H1 (cell line): ENCODE data around the gene KRTAP29-1. TPM values are rescaled to one million over a fixed set of nuclear protein-coding genes. Genes with fewer than 3 reads are reported as not detected.

Source experiments
- CTCF ChIA-PET: fragments of 300-600 bp; sonication (Branson Sonifier 250); formaldehyde crosslinking; loops from one replicate; lab custom pipeline; 2021; ENCODE audit not compliant: partially characterized antibody; lab: Charles Lee
- POLR2A ChIA-PET: fragments of 300-600 bp; sonication (Branson Sonifier 250); formaldehyde crosslinking; loops from one replicate; lab custom pipeline; 2021; ENCODE audit warnings: inconsistent platforms; ENCODE audit not compliant: partially characterized antibody; lab: Charles Lee
- DNase-seq, 2 experiments: peaks; one replicate each; pipeline versions ENCODE4 v3.0.0 to v3.0.0-alpha.2; 2010 to 2022; ENCODE audit warnings: low spot score in 2 of 2, low read depth in 1 of 2, mixed read lengths in 1 of 2
- FAIRE-seq: peaks from 2 replicates; lab custom pipeline; 2011; peaks lifted over from hg19 to GRCh38; lab: Jason Lieb, UNC
- H2AFZ ChIP-seq: 2 replicates; pipeline ENCODE4 v1.8.1; 2012; ENCODE audit warnings: low read length, inconsistent platforms
- H2AK5ac ChIP-seq: 2 replicates; pipeline ENCODE4 v1.6.1; 2013; ENCODE audit warnings: low read depth, low read length
- H2BK120ac ChIP-seq: replicated peaks from 2 replicates; pipeline ENCODE3; 2013; ENCODE audit warnings: low read depth, low read length, inconsistent platforms
- H2BK12ac ChIP-seq: 2 replicates; pipeline ENCODE4 v1.6.1; 2013; ENCODE audit warnings: low read depth, low read length
- H2BK15ac ChIP-seq: 2 replicates; pipeline ENCODE4 v1.6.1; 2013; ENCODE audit warnings: low read length
- H2BK20ac ChIP-seq: 2 replicates; pipeline ENCODE4 v1.6.1; 2013; ENCODE audit warnings: low read length
- H2BK5ac ChIP-seq: 2 replicates; pipeline ENCODE4 v1.6.1; 2013; ENCODE audit warnings: low read depth, low read length
- H3K14ac ChIP-seq: 2 replicates; pipeline ENCODE4 v1.6.1; 2013; ENCODE audit warnings: inconsistent platforms; ENCODE audit not compliant: insufficient read length
- H3K18ac ChIP-seq: 2 replicates; pipeline ENCODE4 v1.6.1; 2013; ENCODE audit warnings: low read length; ENCODE audit errors: extremely low read depth
- H3K23ac ChIP-seq: 2 replicates; pipeline ENCODE4 v1.6.1; 2013; ENCODE audit warnings: inconsistent platforms; ENCODE audit not compliant: insufficient read length
- H3K23me2 ChIP-seq: 2 replicates; pipeline ENCODE4 v1.6.1; 2013; ENCODE audit warnings: low read depth, low read length
- H3K27ac ChIP-seq: 2 replicates; pipeline ENCODE4 v1.6.1; 2011; ENCODE audit warnings: low read depth, low read length, inconsistent platforms
- H3K27me3 ChIP-seq, 4 experiments: replicated peaks in 1 of 4; 1 replicate in 1 of 4; 2 replicates in 3 of 4; pipeline versions ENCODE4 v1.6.1 to v1.8.1; 2011 to 2013; ENCODE audit warnings: low read length in 3 of 4, mild to moderate bottlenecking in 3 of 4, inconsistent platforms in 2 of 4, mixed read lengths in 2 of 4, moderate library complexity in 1 of 4; ENCODE audit not compliant: control insufficient read depth in 3 of 4, insufficient read depth in 3 of 4; ENCODE audit errors: extremely low read depth in 1 of 4
- H3K36me3 ChIP-seq, 4 experiments: 2 replicates each; pipeline versions ENCODE4 v1.6.1 to v1.8.1; 2011 to 2013; ENCODE audit warnings: mild to moderate bottlenecking in 4 of 4, low read length in 3 of 4, moderate library complexity in 2 of 4, control low read depth in 1 of 4, inconsistent platforms in 1 of 4; ENCODE audit not compliant: insufficient read depth in 4 of 4, control insufficient read depth in 2 of 4
- H3K4ac ChIP-seq: replicated peaks from 2 replicates; pipeline ENCODE3; 2013; ENCODE audit warnings: low read length, low read depth, mixed read lengths, inconsistent platforms; ENCODE audit not compliant: insufficient read length
- H3K4me1 ChIP-seq, 4 experiments: replicated peaks in 1 of 4; 1 replicate in 1 of 4; 2 replicates in 3 of 4; pipeline versions ENCODE4 v1.6.1 to v1.8.1; 2011 to 2013; ENCODE audit warnings: low read length in 3 of 4, inconsistent platforms in 2 of 4, mixed read lengths in 1 of 4; ENCODE audit not compliant: insufficient read depth in 4 of 4, control insufficient read depth in 3 of 4
- H3K4me2 ChIP-seq, 2 experiments: 2 replicates each; pipeline versions ENCODE4 v1.6.1 to v1.8.1; 2011 to 2013; ENCODE audit warnings: low read depth in 2 of 2, low read length in 2 of 2, control low read depth in 1 of 2, inconsistent platforms in 1 of 2, mild to moderate bottlenecking in 1 of 2; ENCODE audit not compliant: insufficient read depth in 1 of 2
- H3K4me3 ChIP-seq, 4 experiments: fragments of 200-600, 300-600 bp in 1 of 4; sonication (generic), shearing (Covaris generic), sonication (Bioruptor Twin) in 1 of 4; 2 replicates each; pipeline versions ENCODE4 v1.5.1 to v1.8.1; 2011 to 2016; ENCODE audit warnings: low read length in 4 of 4, low read depth in 3 of 4, control low read depth in 2 of 4, inconsistent platforms in 2 of 4, mild to moderate bottlenecking in 2 of 4, mixed read lengths in 1 of 4, moderate library complexity in 1 of 4; ENCODE audit not compliant: insufficient read depth in 2 of 4; ENCODE audit errors: extremely low read depth in 1 of 4
- H3K56ac ChIP-seq: replicated peaks from 2 replicates; pipeline ENCODE3; 2013; ENCODE audit warnings: low read depth, mild to moderate bottlenecking, mixed read lengths, low read length, inconsistent platforms; ENCODE audit not compliant: insufficient read length
- H3K79me1 ChIP-seq: 2 replicates; pipeline ENCODE4 v1.6.1; 2013; ENCODE audit warnings: low read depth, low read length, control low read depth
- H3K79me2 ChIP-seq, 2 experiments: 2 replicates each; pipeline versions ENCODE4 v1.6.1 to v1.8.1; 2012 to 2013; ENCODE audit warnings: low read length in 2 of 2, mild to moderate bottlenecking in 2 of 2, inconsistent platforms in 1 of 2; ENCODE audit not compliant: insufficient read depth in 2 of 2, control insufficient read depth in 1 of 2
- H3K9ac ChIP-seq, 4 experiments: replicated peaks in 1 of 4; 1 replicate in 1 of 4; 2 replicates in 3 of 4; pipeline versions ENCODE4 v1.6.1 to v1.8.1; 2011 to 2013; ENCODE audit warnings: low read depth in 3 of 4, low read length in 3 of 4, control low read depth in 2 of 4, mild to moderate bottlenecking in 2 of 4, moderate library complexity in 2 of 4, inconsistent platforms in 1 of 4; ENCODE audit errors: extremely low read depth in 1 of 4
- H3K9me3 ChIP-seq, 2 experiments: 2 replicates each; pipeline versions ENCODE4 v1.6.1 to v1.8.1; 2012 to 2013; ENCODE audit warnings: mild to moderate bottlenecking in 2 of 2, moderate library complexity in 2 of 2, control low read depth in 1 of 2, inconsistent platforms in 1 of 2, low read depth in 1 of 2, low read length in 1 of 2, mixed read lengths in 1 of 2; ENCODE audit not compliant: insufficient read depth in 2 of 2
- H4K20me1 ChIP-seq, 2 experiments: replicated peaks in 1 of 2; 2 replicates each; pipeline versions ENCODE3 to v1.8.1; 2011 to 2013; ENCODE audit warnings: inconsistent platforms in 2 of 2, low read length in 2 of 2, mild to moderate bottlenecking in 1 of 2; ENCODE audit not compliant: insufficient read depth in 2 of 2, control insufficient read depth in 1 of 2
- H4K5ac ChIP-seq: 2 replicates; pipeline ENCODE4 v1.6.1; 2013; ENCODE audit warnings: low read length, low read depth, mixed read lengths, inconsistent platforms; ENCODE audit not compliant: insufficient read length
- H4K8ac ChIP-seq: 2 replicates; pipeline ENCODE4 v1.8.0; 2013; ENCODE audit warnings: mild to moderate bottlenecking, moderate library complexity, low read length, inconsistent platforms; ENCODE audit not compliant: insufficient read depth; ENCODE audit errors: extremely low read depth
- H4K91ac ChIP-seq: replicated peaks from 2 replicates; pipeline ENCODE3; 2013; ENCODE audit warnings: low read length, mixed read lengths, inconsistent platforms; ENCODE audit not compliant: insufficient read length
- BCL11A ChIP-seq, 2 experiments: IDR thresholded peaks; one replicate each; pipeline ENCODE4 v1.6.1; 2011; ENCODE audit warnings: low read depth in 2 of 2, low read length in 2 of 2, mild to moderate bottlenecking in 2 of 2
- CREB1 ChIP-seq: IDR thresholded peaks from 2 replicates; pipeline ENCODE4 v1.6.1; 2012; ENCODE audit warnings: inconsistent platforms
- CTBP2 ChIP-seq: IDR thresholded peaks from 2 replicates; pipeline ENCODE4 v1.7.0; 2011; ENCODE audit warnings: borderline replicate concordance, mild to moderate bottlenecking, moderate library complexity, mixed read lengths, low read length; ENCODE audit not compliant: insufficient read depth, insufficient read length
- EGR1 ChIP-seq: IDR thresholded peaks from 2 replicates; pipeline ENCODE4 v1.6.1; 2011; ENCODE audit warnings: low read depth, low read length, borderline replicate concordance
- MAFK ChIP-seq: IDR thresholded peaks from 2 replicates; pipeline ENCODE4 v1.6.1; 2012; ENCODE audit warnings: low read depth, mild to moderate bottlenecking, improper control_type of control experiment, low read length
- POLR2A ChIP-seq, 2 experiments: IDR thresholded peaks; 1 replicate in 1 of 2; 2 replicates in 1 of 2; pipeline ENCODE4 v1.6.1; 2011; ENCODE audit warnings: low read depth in 2 of 2, low read length in 2 of 2, mild to moderate bottlenecking in 2 of 2; ENCODE audit errors: control extremely low read depth in 1 of 2
- SP1 ChIP-seq: IDR thresholded peaks from 2 replicates; pipeline ENCODE4 v1.6.1; 2011; ENCODE audit warnings: low read depth, low read length
- SUZ12 ChIP-seq: fragments of 200-600 bp; sonication (generic); IDR thresholded peaks from 2 replicates; pipeline ENCODE4 v1.6.1; 2012; ENCODE audit warnings: mild to moderate bottlenecking, inconsistent platforms, low read length, moderate library complexity, mixed read lengths
- WGBS, 2 experiments: shearing (Covaris generic) in 1 of 2; methylation state at CpG; one replicate each; pipeline versions ENCODE4 v1.1.6 to v1.1.7; 2013 to 2015; ENCODE audit warnings: low lambda C conversion rate in 2 of 2, mixed read lengths in 2 of 2, inconsistent platforms in 1 of 2, low coverage in 1 of 2, missing lambda C conversion rate in 1 of 2; ENCODE audit not compliant: insufficient replicate concordance in 2 of 2, insufficient coverage in 1 of 2, insufficient read length in 1 of 2; ENCODE audit errors: extremely low coverage in 1 of 2, missing lambda C conversion rate in 1 of 2; 5-methylcytosine and 5-hydroxymethylcytosine counted together
- polyA plus RNA-seq, 7 experiments: library from polyadenylated mRNA; depleted of rRNA in 3 of 7; stranded (reverse) in 5 of 7; unstranded in 2 of 7; fragments of >200 nt in 5 of 7; fragments of 200-250 nt in 2 of 7; gene quantifications; 1 replicate in 5 of 7; 2 replicates in 1 of 7; 4 replicates in 1 of 7; pipeline versions ENCODE4 v1.2.1 to v1.2.3, GENCODE V29; 2011 to 2013; ENCODE audit warnings: missing spikeins in 2 of 7, mixed read lengths in 2 of 7
- total RNA-seq: library from RNA; stranded (reverse); fragmentation: NEBNext Ultra II Directional; extraction: Animal tissue kit (Norgen Biotek cat#: 25700); gene quantifications from 2 replicates; pipeline ENCODE4 v1.2.1, GENCODE V29; 2021

KRTAP29-1 gene
- total and polyA plus RNA-seq, 2 of the 8 experiments (the other 6 are each of a cell fraction or from before 2014, with no cell fraction given): not detected

DNA sequence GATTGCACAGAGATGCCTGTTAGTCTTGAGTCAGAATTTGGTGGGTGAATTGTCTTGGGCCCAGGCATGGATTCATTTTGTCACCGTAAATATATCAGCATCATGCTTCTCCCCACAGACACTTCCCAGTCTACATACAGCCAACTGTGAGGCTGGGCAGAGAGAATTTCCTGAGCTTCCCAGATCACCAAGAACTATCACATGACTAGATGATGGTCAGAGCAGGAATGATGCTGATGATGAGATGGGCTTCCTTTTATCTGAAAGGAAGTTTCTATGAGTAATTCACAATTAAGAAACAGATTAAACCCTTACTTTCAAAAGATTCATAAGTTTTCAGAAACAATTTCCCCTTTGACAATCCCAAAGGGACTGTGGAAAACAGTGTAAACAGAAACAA lies 47.8 kb downstream of the KRTAP29-1 start:
- WGBS, 2 experiments: 0% methylated on average over 1 of the region's 1 CpG; no CpG with 5 or more reads in 1 of the 2 experiments
- DNase-seq: no peak
- Histone ChIP-seq H3K4me2 (no peak overlapping the region), H3K9ac (no peak overlapping the region), H4K5ac (no peak overlapping the region), H3K4ac (no peak overlapping the region), H4K8ac (no peak overlapping the region), H2BK20ac (no peak overlapping the region), H3K36me3 (no peaks in the 10 kb centered on the region), H4K20me1 (no peaks in the 10 kb centered on the region), H3K4me3 (no peak overlapping the region), H3K23me2 (no peaks in the 10 kb centered on the region; the same call in 1 of the 2 replicates), H3K9me3 (no peaks in the 10 kb centered on the region), H2BK120ac (no peak overlapping the region), H3K79me1 (no peaks in the 10 kb centered on the region), H3K79me2 (no peaks in the 10 kb centered on the region), H3K18ac (no peak overlapping the region), H3K14ac (no peak overlapping the region), H2BK15ac (no peak overlapping the region), H2BK5ac (no peak overlapping the region), H2AK5ac (no peak overlapping the region), H3K27me3 (no peaks in the 10 kb centered on the region; a peak in 1 of 7 replicates), H2AFZ (no peak overlapping the region), H3K56ac (no peak overlapping the region), H4K91ac (no peak overlapping the region), H3K23ac (no peak overlapping the region), H3K27ac (no peak overlapping the region), H2BK12ac (no peak overlapping the region), H3K4me1 (peaks cover 0 to 2% (median 0%) of the 10 kb centered on the region in 4 experiments; a peak in 2 of 7 replicates)
- TF ChIP-seq POLR2A (IDR thresholded peaks at IDR 0.05; ENCODE audit: control extremely low read depth in 1 of 2, low read depth in 2 of 2, low read length in 2 of 2): no peak
- no peak for TF ChIP-seq SUZ12
- no peak for TF ChIP-seq CREB1
- no peak for TF ChIP-seq EGR1
- no peak for TF ChIP-seq MAFK
- TF ChIP-seq SP1: no peak
- TF ChIP-seq CTBP2: no peak
- no peak for TF ChIP-seq BCL11A (IDR thresholded peaks at IDR 0.05; ENCODE audit: low read depth in 2 of 2, low read length in 2 of 2)
- CTCF ChIA-PET: interaction anchor here (1.0 kb wide), 1 partner anchor 18 kb away, joined by 3 read pairs; no protein-coding TSS in a partner anchor
- POLR2A ChIA-PET: no interaction called here
- FAIRE-seq: no peak
